Measurements from ENCODE around the gene LINGO4.

The LINGO4 gene

DNA sequence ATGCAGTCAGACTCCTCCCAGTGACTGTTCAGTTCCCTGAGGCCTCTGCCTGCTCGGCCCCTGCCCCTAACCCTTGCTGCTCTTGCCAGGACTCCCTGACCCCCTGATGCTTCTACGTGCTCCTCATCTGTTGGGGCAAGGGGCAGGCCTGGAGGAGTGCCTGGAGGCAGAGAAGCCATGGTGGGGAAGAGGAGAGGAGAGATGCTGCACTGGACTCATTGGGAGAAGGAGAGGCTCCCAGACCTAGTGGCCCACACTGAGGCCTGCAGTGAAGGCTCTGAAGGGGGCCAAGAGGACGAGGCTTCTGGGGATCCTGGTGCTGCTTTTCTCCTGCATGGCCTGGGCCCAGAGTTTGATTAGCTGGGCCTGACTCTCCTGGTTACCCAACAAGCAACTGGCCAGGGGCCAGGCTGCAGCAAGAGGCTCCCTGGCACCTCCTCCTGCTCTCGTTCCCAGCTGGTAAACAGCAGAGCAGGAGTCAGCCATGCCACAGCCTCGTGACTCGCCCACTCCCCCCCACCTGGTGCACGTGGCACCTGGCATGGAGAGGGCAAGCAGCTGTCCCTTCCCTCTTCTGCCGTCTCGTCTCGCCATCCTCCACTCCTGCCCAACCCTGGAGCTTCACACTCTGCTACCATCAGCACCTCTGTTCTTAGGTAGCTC, 27.2 kb upstream of the LINGO4 start:
- peak; percentile 96 for DNase-seq

DNA sequence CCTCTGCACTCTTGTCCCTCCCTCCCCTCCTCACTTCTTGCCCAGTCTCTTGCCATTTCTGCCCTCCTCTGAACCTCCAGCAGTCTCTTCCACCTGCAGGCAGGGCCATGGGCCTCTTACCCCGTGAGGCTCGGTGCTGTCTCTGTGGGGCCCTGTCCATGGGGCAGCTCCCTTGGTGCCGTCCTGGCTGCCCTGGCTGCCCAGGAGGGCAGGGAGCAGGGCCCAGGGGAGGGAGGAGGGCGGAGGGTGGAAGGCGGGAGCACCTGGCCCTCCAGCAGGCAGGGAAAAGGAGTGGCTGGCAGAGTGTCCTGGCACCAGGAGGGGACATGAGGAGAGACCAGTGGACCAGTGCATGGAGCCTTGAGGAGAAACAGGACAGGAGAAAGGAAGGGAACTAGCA, 26.4 kb upstream of the LINGO4 start, which contains the start of gene RORC:
TSS of gene RORC (minus strand) at position 198 of the 400 bp plus-strand sequence. CDS start at position 160, 38 bp downstream.
- DNase-seq: peak; percentile 54

DNA sequence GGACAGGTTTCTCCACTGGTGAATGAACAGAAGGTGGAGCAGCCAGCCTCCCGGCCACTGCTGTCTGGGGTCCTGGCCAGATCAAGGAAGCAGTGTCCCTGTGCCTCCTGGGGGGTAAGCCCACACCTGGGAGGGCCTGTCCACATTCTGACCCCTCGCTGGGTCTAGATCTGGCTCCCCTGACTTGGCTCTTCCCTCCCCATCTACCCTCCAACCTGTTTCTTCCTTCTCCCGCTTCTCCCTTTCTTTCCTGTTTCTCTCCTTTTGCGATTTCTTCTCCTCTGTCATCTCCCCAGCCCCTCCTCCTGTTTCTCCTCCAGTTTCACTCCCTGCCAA, 26.0 kb upstream of the LINGO4 start:
- no peak for DNase-seq

DNA sequence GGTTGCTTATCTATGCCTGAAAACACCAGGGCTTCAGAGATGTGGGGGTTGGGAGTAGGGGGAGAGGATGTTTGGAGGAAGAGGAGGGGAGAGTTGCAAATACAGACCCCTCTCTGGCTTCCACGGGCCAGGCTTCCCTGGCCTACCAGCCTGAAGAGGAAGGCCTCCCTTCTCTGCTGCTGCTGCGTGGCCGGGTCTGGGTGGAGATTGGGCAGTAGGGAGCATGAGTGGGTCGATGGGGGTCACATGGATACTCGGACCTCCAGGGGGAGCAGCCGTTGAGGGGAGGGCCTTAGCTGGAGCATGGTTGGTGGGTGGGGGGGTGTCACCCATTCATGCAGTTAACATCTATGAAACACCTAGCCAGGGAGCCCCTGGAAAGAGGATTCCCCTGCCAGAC, 24.8 kb upstream of the LINGO4 start:
- no peak for DNase-seq

DNA sequence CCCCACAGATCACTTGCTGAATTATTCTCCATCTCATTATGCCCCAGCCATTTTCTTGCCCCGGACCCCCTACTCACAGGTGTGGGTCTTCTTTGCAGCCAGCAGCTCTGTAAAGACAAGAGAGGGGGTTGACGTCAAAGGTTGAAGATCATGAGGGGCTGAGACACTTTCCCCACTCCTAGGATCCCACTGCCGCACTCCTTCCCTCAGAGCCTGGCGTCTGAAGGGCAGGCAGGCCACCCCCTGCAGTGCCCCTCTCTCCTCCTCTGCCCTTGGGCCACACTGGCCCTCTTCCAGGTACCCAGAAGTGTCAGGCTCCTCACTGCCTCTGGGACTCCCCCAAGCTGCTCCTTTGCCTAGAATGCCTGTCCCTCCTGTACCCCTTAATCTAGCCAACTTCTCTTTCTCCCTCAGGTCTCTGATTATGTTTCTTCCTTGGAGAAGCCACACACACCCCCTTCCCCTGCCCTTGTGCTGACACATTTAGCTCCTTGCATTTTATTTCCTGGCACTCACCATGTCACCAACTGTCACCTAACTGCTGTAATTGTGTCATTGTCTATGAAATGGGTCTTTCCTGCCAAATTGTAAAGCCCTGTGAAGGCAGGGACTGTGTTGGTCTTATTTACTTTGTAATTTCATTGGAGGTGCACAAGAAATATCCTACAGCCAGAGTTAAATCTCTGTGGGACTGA, 24.3 kb upstream of the LINGO4 start:
- no peak for DNase-seq

DNA sequence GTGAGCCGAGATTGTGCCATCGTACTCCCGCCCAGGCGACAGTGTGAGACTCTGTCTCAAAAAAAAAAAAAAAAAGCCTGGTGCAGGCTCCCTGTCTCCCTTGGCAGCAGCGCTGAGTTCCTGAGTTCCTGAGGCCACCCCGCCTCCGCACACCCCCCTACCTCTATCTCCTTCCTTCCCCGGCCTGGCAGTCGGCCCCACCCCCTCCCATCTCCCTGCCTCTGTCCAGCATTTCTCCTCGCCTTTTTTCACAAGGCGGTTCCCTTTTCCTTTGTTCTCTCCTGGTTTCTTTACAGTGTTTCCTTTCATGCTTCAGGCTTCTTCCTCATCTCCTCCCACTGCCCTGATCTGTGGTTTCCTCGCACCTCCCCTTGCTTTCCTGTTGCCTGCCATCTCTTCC, 23.7 kb upstream of the LINGO4 start:
- no peak for DNase-seq

DNA sequence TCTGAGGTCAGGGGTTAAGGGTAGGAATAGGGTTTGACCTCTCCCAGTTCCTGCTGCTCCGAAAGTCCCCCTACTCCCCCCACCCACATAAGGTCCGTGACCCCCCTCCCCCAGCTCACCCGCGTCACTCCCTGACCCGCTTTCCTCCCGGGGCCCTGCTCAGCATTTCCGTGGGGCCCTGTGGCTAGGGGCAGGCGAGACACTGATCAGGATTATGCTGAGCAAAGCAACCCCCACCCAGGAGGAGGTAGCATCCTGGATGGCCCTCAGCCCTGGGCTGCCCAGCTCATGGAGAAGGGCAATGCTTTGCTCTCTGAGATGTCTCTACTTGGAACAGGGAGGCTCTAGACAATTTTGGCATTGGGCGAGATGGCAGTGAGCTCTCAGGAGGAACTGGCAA, 22.6 kb upstream of the LINGO4 start:
- DNase-seq: no peak

DNA sequence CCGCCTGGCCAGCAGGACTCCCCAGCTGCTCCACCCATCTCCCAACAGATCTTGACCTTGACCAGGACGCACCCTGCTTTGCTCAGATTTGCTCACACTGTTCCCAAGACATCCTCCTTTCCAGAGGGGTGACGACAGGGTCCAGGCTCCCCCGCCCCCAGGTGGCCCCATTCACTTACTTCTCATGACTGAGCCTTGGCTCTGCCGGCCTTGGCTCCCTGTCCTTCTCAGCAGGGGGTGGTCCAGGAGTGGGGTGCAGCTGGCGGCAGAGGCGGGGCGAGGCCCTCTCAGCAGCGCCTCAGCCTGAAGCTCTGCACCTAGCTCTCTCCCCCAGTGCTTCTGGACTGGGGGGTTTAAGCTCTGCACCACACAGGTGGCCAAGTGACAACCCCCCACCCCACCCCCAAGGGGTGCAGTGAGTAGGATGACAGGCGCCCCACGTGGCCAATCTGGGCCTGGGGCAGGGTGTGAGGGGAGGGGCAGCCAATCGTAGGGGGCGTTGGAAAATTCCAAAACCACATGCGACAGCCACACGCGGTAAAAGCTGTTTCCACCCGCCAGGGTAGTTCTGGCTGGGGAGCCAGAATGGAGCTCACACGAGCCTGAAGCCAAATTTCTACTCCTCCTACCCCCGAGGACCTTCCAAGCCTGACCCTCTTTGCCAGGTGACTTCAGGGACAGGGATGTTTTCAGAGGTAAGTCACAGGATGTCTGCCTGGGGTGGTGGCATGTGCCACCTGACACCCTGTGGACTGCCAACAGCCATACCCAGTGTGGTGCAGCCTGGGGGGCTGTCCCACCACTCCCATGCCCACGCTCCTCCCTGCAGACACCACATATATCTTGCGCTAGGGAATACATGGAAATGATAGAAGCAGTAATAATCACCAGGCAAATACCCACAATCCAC, 20.8 kb upstream of the LINGO4 start:
- no peak for DNase-seq

DNA sequence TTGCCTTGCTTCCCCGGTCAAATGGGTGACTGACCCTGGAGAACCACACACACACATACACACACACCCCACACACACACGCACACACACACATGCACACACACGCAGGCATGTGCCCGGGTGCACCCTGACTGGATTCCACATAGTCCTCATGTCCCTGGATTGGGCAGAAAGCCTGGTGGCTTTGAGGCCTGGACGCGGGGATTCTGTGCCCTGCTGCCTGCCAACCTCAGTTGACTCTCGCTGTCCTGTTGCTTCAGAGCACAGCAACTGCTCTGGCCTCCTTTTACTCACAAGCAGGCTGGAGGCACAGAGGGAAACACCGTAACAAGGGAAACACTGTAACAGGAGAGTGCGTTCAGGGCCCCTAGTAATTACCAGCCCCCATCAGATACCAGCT, 20.0 kb upstream of the LINGO4 start:
- no peak for DNase-seq

DNA sequence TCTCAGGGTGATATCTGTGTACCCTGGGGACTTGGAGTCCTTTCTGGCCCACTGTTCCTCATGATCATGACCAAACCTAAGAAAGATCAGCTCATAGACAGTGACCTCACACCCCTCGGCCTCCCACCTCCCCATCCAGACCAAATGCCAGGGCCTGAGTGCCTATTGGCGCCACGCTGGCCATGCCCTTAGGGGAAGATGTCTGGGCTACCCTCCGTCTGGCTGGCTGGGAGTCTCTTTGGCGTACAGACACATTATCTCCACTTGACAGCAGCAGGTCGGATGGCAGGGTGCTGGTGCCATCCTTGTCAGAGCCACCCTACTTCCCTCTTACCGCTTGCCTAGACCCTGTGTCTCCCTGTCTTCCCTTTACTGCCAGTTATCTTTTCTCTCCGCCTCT, 18.0 kb upstream of the LINGO4 start:
- no peak for DNase-seq

DNA sequence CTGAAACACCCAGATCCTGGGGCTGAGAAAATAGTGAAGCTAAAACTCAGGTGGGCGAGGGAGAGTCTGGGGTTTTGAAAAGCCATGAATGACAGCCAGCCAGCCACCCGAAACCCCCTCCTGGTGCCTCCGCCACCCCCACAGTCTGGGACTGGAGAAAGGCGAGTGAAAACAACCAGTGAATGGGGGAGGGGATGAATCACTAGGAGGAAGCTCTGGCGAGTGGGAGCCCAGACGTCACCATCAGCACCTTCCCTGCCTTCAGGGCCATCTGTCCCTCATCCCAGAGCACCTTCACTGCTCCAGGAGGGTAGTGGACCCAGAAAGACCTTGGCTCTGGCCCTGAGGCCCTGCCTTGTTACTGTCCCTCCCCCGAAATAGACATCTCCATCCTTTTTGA, 17.2 kb upstream of the LINGO4 start:
- DNase-seq: no peak

DNA sequence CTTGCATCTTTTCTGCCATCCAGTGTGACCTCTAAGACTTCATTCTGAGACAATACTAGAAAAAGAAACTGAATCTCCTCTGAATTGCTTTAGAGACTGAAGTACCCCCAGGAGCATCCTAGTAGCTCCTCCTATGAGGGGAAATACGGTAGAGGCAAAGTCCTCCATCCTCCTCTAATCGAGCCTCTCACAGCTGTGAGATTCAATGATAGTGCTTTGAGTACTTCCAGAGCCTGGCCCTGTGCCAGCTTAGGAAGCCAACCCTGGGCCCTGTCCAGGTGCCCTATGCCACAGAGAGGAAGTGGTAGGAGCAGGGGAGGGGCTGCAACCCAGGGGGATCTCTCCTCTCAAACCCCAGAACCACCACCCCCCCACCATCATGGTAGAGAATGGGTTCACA, 15.7 kb upstream of the LINGO4 start:
- peak; percentile 79 for DNase-seq

DNA sequence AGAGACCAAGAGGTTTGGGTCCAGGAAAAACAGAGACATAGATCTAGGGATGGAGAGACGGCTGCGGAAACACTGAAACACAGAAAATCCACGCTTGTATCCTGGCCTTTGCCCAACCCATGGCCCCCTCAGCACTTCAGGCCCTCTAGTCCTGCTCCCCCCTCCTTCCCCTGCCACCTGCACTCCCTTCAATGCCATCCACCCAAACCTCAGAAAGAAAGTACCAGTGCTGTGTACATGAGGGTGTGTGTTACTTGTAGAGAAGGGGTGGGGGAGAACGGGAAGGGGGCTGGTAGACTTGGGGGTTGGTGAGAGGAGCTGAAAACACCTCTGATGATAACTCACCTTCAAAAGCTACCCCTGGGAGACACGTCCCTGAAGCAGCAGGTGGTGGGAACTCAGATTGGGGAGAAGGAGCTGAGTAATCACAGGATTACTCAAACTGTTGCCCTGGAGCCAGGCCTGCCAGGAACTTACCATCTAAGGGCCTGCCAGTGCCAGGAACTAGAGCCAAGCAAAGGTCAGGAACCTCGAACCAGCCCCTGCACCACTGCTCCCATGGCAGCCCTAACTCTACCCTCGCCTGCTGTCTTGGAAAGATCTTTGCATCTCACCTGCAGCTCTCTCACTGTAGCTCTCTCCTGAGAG, 14.9 kb upstream of the LINGO4 start:
- no peak for DNase-seq

DNA sequence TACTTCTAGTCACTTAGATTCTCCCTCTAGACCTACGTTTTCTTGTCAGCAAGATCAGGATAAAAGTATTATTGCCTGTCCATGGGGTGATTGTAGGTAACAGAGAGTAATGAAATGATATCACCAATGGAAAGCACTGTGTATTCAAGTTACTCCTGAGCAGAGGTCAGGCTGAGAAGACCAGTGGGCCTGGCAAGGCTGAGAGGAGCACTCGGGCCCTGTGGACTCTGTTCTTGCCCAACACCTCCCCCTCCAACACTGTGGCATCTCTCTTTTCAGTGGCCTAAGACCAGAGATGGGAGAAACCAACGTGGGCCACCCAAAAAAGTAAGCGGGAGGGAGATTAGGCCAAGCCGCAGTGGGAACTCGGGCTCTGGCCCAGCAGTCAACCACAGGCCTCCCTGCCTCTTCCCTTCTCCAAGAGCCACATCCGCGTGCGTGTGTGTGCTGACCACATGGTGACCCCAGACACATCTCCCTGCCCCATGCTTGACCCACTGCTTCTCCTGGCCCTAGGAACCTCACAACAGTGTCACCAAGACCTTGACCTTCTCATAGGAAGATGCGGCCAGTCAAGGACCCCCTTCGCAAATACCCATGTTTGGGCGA, 14.1 kb upstream of the LINGO4 start:
- DNase-seq: no peak

DNA sequence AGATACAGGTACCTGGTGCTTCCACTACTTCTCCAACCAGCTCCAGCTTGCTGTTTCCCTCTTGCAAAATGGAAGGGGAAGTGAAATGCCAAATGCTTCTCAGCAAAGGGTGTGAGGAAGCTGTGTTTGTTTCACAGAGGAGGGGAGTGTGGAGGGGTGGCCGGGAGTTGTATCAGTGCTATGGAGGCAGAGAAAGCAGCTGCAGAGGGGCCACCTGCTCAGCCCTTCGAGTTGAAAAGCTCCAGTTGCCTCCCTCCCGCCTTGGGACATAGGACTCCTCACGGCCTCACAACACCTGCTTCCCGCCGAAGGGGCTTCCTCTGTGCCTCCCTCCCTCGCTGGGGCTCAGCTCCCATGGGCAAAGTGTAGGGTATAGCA, 12.1 kb upstream of the LINGO4 start:
- no peak for DNase-seq

DNA sequence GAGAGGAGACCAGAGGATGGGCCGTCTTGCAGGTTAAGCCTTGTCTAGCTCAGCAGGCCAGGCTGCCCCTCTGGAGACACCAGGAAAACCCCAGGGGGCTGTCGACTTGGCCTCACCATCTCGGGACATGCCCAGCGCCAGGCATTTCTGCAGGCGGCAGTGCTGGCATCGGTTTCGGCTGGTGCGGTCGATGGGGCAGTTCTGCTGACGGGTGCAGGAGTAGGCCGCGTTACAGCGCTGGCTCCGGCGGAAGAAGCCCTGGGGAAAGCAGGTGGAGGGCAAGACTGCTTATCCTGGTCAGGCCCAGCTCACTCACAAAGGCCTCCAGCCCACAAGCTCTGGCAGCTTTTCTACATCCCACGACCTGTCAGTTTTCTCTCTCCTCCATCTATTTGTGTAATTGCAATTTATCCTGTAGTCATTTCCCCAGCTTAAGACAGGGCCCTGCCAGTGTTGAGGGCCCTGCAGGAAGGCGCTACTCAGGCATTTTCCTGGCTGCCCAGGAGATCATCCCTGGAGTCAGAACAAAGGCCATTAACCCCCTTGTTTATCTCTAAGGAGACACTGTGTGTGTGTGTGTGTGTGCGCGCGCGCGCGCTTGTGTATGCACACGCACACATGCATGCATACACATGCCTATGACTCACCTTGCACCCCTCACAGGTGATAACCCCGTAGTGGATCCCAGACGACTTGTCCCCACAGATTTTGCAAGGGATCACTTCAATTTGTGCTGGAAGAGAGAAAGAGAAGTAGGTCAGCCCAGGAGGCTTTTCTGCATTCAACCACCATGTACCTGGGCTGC, 11.5 kb upstream of the LINGO4 start:
- no peak for DNase-seq

DNA sequence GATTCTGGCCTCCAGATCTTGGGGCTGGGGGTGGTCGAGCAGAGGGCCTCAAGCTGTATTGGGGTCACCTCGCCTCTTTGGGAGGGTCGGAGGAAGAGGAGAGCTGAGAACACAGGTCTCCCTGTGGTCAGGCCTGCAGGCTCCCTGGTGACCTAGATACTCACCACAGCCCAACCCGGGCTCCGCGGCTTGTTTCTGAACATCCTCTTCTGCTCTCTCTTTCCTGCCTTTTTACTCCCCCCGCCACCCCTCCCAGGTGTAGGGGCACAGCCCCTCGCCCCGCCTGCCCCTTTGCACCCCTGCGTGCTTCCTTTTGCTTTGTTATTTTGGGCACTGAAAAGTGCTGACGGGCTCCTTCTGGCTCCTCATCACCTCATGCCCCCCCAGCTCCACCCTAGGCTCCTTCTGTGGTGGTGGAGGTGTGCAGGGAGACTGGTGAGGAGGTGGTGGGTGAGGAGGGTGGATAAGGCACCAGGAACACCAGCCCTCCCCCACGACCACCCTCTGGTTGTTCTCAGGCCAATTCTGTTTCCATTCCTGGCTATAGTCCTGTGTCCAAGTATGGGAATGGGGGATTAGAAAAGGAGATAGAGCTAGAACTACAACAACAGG, 10.6 kb upstream of the LINGO4 start:
- no peak for DNase-seq

DNA sequence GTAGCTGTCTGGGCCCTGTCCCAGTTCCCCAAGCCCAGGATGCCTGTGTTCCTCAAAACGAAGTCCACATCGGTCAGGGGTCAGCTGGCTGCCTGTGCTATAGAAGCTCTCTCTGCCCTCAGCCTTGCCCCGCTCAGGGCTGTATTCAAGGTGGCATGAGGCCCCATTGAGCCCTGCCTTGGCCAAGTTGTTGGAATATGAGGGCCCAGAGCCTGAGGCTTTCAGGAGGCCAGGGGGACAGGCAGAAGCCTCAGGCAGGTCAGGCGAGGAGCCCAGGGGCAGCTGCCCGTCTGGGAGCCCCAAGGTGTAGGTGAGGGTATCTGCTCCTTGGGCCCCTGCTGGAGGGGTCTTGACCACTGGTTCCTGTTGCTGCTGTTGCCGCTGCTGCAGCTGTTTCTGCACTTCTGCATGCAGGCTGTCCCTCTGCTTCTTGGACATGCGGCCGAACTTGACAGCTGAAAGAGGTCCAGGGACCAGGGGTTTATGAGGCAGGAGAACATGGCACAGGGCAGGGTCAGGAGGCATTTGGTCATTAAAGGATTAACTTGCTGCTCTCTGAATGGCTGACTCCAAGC, 9.8 kb upstream of the LINGO4 start:
- no peak for DNase-seq

DNA sequence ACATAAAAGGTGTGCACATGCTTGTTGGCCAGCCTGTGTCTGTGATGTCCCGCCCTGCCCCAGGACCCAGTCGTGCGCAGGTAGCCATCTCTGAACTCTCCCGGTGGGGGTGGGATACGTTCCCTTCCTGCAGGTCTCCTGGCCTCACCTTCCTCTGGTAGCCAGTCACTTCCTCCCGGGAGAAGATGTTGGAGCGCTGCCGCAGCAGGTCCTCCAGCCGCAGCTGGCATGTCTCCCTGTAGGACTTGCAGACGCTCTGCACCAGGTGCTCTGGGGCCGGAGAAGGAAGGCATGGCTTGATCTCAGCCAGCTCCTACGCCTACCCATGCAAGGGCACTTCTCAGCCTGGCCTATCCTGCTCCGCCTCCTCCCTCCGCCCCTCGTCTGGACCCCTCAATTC, 9.2 kb upstream of the LINGO4 start:
- DNase-seq: no peak

DNA sequence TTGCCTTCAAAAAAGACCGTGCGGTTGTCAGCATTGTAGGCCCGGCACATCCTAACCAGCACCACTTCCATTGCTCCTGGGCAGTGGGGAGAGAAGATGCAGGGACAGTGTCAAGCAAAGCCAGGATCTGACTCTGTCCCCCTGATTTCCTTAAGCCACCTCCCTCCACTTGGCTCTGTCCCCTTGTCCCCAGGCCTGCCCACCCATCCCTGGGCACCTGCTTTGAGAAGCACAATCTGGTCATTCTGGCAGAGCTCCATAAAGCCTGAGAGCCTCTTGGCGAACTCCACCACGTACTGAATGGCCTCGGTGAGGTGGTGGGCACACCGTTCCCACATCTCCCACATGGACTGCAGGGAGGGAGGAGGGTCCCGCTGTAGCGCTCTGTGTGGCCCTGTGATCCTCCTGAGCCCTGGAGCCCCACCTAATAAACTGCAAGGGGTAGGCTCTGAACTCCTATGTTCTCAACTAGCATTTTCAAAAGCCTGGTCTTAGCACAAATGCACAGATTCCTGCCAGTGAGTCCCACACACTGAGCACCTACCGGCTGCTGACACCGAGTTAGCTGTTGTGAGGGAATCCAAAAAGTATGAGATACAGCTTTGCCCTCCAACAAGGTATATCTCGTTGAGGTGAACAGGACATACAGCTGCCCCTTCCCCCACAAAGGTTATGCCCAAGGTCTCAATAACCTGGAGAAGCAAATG, 8.2 kb upstream of the LINGO4 start:
- DNase-seq: no peak

DNA sequence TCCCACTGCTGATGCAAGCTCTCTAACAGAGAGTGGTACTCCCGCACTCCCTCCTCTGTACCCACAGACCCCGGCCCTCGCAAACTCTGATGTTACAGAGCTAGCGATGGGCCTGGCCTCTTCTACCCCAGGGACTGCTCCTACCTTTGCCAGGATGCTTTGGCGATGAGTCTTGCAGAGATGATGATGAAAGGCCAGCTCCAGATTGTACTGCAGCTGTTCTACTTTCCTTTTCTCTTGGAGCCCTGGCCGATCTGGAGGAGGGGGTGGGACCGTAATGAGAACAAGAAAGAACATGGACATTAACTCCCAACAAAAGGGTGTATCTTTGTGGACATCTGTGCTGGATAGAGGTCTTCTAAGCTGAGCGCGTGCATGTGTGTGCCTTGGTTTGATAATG, 6.0 kb upstream of the LINGO4 start:
- DNase-seq: no peak
